PC-9 (cell line): ENCODE measurements around the gene ZNF358. TPM values are rescaled to one million over a fixed set of nuclear protein-coding genes. Genes with fewer than 3 reads are reported as not detected.

ENCODE experiments used
- BruUV-seq: library from RNA; stranded (reverse); fragments of 400-500 nt; replicated peaks from 2 replicates; lab custom pipeline; 2021; lab: Mats Ljungman, UMichigan
- CTCF ChIA-PET: fragments of 300-600 bp; sonication (Branson Sonifier 250); formaldehyde crosslinking; loops from one replicate; lab custom pipeline; 2022; ENCODE audit warnings: antibody characterized with exemption; lab: Charles Lee
- POLR2A ChIA-PET: fragments of 300-600 bp; sonication (Branson Sonifier 250); formaldehyde crosslinking; loops from one replicate; lab custom pipeline; 2022; ENCODE audit warnings: antibody characterized with exemption; ENCODE audit not compliant: unreplicated experiment; lab: Charles Lee
- DNase-seq, 2 experiments: peaks; one replicate each; pipeline versions ENCODE4 v3.0.0 to v3.0.0-alpha.2; 2015 to 2022; ENCODE audit warnings: mixed read lengths in 1 of 2
- H2AFZ ChIP-seq: fragments of 200-600 bp; sonication (generic); 2 replicates; pipeline ENCODE4 v1.8.1; 2017; ENCODE audit warnings: antibody characterized with exemption
- H3F3A ChIP-seq: fragments of 200-600 bp; sonication (generic); 2 replicates; pipeline ENCODE4 v1.8.1; 2017; ENCODE audit warnings: antibody characterized with exemption, mild to moderate bottlenecking, low read depth; ENCODE audit not compliant: insufficient read depth
- H3K27ac ChIP-seq: fragments of 200-600 bp; sonication (generic); 2 replicates; pipeline ENCODE4 v1.6.1; 2016; ENCODE audit warnings: mixed run types
- H3K27me3 ChIP-seq: fragments of 200-600 bp; sonication (generic); 2 replicates; pipeline ENCODE4 v1.6.1; 2016; ENCODE audit warnings: low read depth, mixed run types; ENCODE audit not compliant: insufficient read depth
- H3K36me3 ChIP-seq: fragments of 200-600 bp; sonication (generic); 2 replicates; pipeline ENCODE4 v1.6.1; 2016; ENCODE audit warnings: low read depth, mixed run types
- H3K4me1 ChIP-seq: fragments of 200-600 bp; sonication (generic); replicated peaks from 2 replicates; pipeline ENCODE4 v1.6.1; 2016; ENCODE audit warnings: mixed run types; ENCODE audit not compliant: insufficient read depth
- H3K4me2 ChIP-seq: fragments of 200-600 bp; sonication (generic); 2 replicates; pipeline ENCODE4 v1.6.1; 2017; ENCODE audit warnings: mixed run types
- H3K4me3 ChIP-seq: fragments of 200-600 bp; sonication (generic); 2 replicates; pipeline ENCODE4 v1.6.1; 2016; ENCODE audit warnings: mixed run types
- H3K79me2 ChIP-seq: fragments of 200-600 bp; sonication (generic); 2 replicates; pipeline ENCODE4 v1.6.1; 2017; ENCODE audit warnings: low read depth, mixed run types
- H3K9me2 ChIP-seq: fragments of 200-600 bp; sonication (generic); 2 replicates; pipeline ENCODE4 v1.8.1; 2017; ENCODE audit warnings: mild to moderate bottlenecking; ENCODE audit not compliant: insufficient read depth
- H3K9me3 ChIP-seq: fragments of 200-600 bp; sonication (generic); 2 replicates; pipeline ENCODE4 v1.8.1; 2016; ENCODE audit warnings: low read depth; ENCODE audit not compliant: insufficient read depth
- H4K20me1 ChIP-seq: fragments of 200-600 bp; sonication (generic); 2 replicates; pipeline ENCODE4 v1.8.1; 2017; ENCODE audit not compliant: insufficient read depth
- CTCF ChIP-seq: fragments of 200-600 bp; sonication (generic); conservative IDR thresholded peaks from 2 replicates; pipeline ENCODE4 v1.6.1; 2017; ENCODE audit warnings: mixed run types, antibody characterized with exemption, mild to moderate bottlenecking, moderate library complexity
- EZH2 ChIP-seq: fragments of 200-600 bp; sonication (generic); IDR thresholded peaks from 2 replicates; pipeline ENCODE4 v1.8.0; 2017; ENCODE audit warnings: antibody characterized with exemption, low read depth
- intact Hi-C: fragments of 100-400 bp; cut with micrococcal nuclease; formaldehyde crosslinking; loops from one replicate; pipeline ENCODE4 v1.10.0; 2022; ENCODE audit not compliant: unreplicated experiment
- total RNA-seq: library from RNA; stranded (reverse); gene quantifications from 2 replicates; pipeline ENCODE4 v1.2.3, GENCODE V29; 2021

Gene ZNF358
- total RNA-seq, 1 experiment from 2014 or later, result 60.7 TPM

GRCh38 chr19:7545904-7546303 lies 30.0 kb downstream of the ZNF358 start:
- H3K79me2 ChIP-seq, result no peaks in the 10 kb centered on the region
- H3K4me3 ChIP-seq, result no peak overlapping the region
- intact Hi-C loops, result no loop called here
- peaks cover 11% of the 10 kb centered on the region; the same call in 1 of the 2 replicates for H3F3A ChIP-seq
- no peak overlapping the region for H3K27ac ChIP-seq
- no TSS peak for BruUV-seq
- no peak for TF ChIP-seq EZH2
- no peak for TF ChIP-seq CTCF
- no peaks in the 10 kb centered on the region for H4K20me1 ChIP-seq
- DNase-seq, result no peak
- H3K4me2 ChIP-seq, result no peak overlapping the region
- no peaks in the 10 kb centered on the region for H3K27me3 ChIP-seq
- no peaks in the 10 kb centered on the region for H3K9me2 ChIP-seq
- H3K9me3 ChIP-seq, result no peaks in the 10 kb centered on the region
- ChIA-PET POLR2A (interaction anchor here (0.7 kb wide), 1 partner anchor 347 kb away, joined by 4 read pairs; no protein-coding TSS in a partner anchor), CTCF (no interaction called here)
- no peak overlapping the region for H2AFZ ChIP-seq
- H3K36me3 ChIP-seq, result 0 out of 2 replicates have a peak, but pooled peaks cover 10% of the 10 kb centered on the region
- no peaks in the 10 kb centered on the region for H3K4me1 ChIP-seq

GRCh38 chr19:7547159-7547558 lies 31.3 kb downstream of the ZNF358 start:
- Histone ChIP-seq H4K20me1 (no peaks in the 10 kb centered on the region), H3F3A (peaks cover 11% of the 10 kb centered on the region; the same call in 1 of the 2 replicates), H3K36me3 (0 out of 2 replicates have a peak, but pooled peaks cover 5% of the 10 kb centered on the region), H3K79me2 (no peaks in the 10 kb centered on the region), H3K27me3 (no peaks in the 10 kb centered on the region), H3K9me2 (no peaks in the 10 kb centered on the region), H3K4me2 (no peak overlapping the region), H3K9me3 (no peaks in the 10 kb centered on the region), H3K4me1 (no peaks in the 10 kb centered on the region), H2AFZ (no peak overlapping the region), H3K27ac (no peak overlapping the region), H3K4me3 (no peak overlapping the region)
- ChIA-PET CTCF (no interaction called here), POLR2A (interaction anchor here (0.6 kb wide), 1 partner anchor 223 kb away, joined by 9 read pairs; no protein-coding TSS in a partner anchor)
- intact Hi-C loops, result no loop called here
- TF ChIP-seq CTCF (no peak), EZH2 (no peak)
- no TSS peak for BruUV-seq
- no peak for DNase-seq

GRCh38 chr19:7549429-7550148 lies 33.7 kb downstream of the ZNF358 start:
- Histone ChIP-seq H2AFZ (no peak overlapping the region), H3K79me2 (no peaks in the 10 kb centered on the region), H3K4me2 (no peak overlapping the region), H3K27ac (no peak overlapping the region), H3K9me3 (no peaks in the 10 kb centered on the region), H3K4me1 (no peaks in the 10 kb centered on the region), H3F3A (peaks cover 11% of the 10 kb centered on the region; the same call in 1 of the 2 replicates), H3K9me2 (no peaks in the 10 kb centered on the region), H3K4me3 (no peak overlapping the region), H4K20me1 (no peaks in the 10 kb centered on the region), H3K27me3 (no peaks in the 10 kb centered on the region), H3K36me3 (no peaks in the 10 kb centered on the region)
- BruUV-seq, result no TSS peak
- intact Hi-C loops, result no loop called here
- ChIA-PET POLR2A (no interaction called here), CTCF (interaction anchor here (0.6 kb wide), 1 partner anchor 155 kb away, joined by 4 read pairs; no protein-coding TSS in a partner anchor)
- no peak for TF ChIP-seq EZH2
- TF ChIP-seq CTCF, result no peak
- DNase-seq, result no peak
